Spinal cord (tissue), 10 donors: Measurements from ENCODE around the gene PRMT7. TPM values are rescaled to one million over a fixed set of nuclear protein-coding genes. Genes with fewer than 3 reads are reported as not detected.

Experiments used
- DNase-seq, 6 donors: peaks; one replicate each; pipeline versions ENCODE4 v3.0.0 to v3.0.0-alpha.2; 2013 to 2015; ENCODE audit warnings: low spot score in 6 of 6, low read depth in 4 of 6
- H3K27ac ChIP-seq: one replicate; pipeline ENCODE4 v1.5.1; 2013; ENCODE audit warnings: low read depth, low read length, control low read depth
- H3K27me3 ChIP-seq: one replicate; pipeline ENCODE4 v1.6.1; 2013; ENCODE audit warnings: low read length; ENCODE audit not compliant: control insufficient read depth, insufficient read depth
- H3K36me3 ChIP-seq: one replicate; pipeline ENCODE4 v1.6.1; 2013; ENCODE audit warnings: low read length; ENCODE audit not compliant: control insufficient read depth, insufficient read depth
- H3K4me1 ChIP-seq: one replicate; pipeline ENCODE4 v1.6.1; 2013; ENCODE audit warnings: low read length; ENCODE audit not compliant: control insufficient read depth, insufficient read depth
- H3K4me3 ChIP-seq: one replicate; pipeline ENCODE4 v1.5.1; 2013; ENCODE audit warnings: low read depth, low read length, control low read depth
- H3K9me3 ChIP-seq: one replicate; pipeline ENCODE4 v1.6.1; 2013; ENCODE audit warnings: low read length; ENCODE audit not compliant: control insufficient read depth, insufficient read depth
- WGBS: methylation state at CpG from one replicate; pipeline ENCODE4 v1.1.5; 2013; ENCODE audit warnings: missing lambda C conversion rate; ENCODE audit not compliant: insufficient coverage; 5-methylcytosine and 5-hydroxymethylcytosine counted together
- polyA plus RNA-seq, 2 donors: library from polyadenylated mRNA; unstranded; fragments of 120-200 nt; gene quantifications; one replicate each; pipeline ENCODE4 v1.2.1, GENCODE V29; 2013; ENCODE audit not compliant: insufficient read length in 2 of 2
- total RNA-seq, 2 donors: library from RNA; depleted of rRNA in 1 of 2; stranded (reverse); fragments of 120-200 nt in 1 of 2; fragments of >200 nt in 1 of 2; gene quantifications; one replicate each; pipeline versions ENCODE4 v1.2.3 to v1.2.4, GENCODE V29; 2013 to 2014
- donor health status: healthy.

Gene PRMT7
- total and polyA plus RNA-seq, 4 donors = 43.7 to 83.3 (median 66.4) TPM

- WGBS = 75% methylated on average over 1 of the region's 4 CpGs
- Histone ChIP-seq H3K9me3 (no peaks in the 10 kb centered on the region), H3K27me3 (no peaks in the 10 kb centered on the region), H3K27ac (peak overlapping the region; percentile 43), H3K36me3 (peaks cover 52% of the 10 kb centered on the region), H3K4me3 (no peak overlapping the region), H3K4me1 (no peaks in the 10 kb centered on the region)
- peak in 1 of 6 donors; percentile 7 for DNase-seq
Observed at GRCh38 chr16:68289621-68290329, 21.0 kb upstream of the PRMT7 start.

GRCh38 chr16:68290450-68290849 lies 20.4 kb upstream of the PRMT7 start:
- no peak for DNase-seq
- Histone ChIP-seq H3K4me3 (no peak overlapping the region), H3K9me3 (no peaks in the 10 kb centered on the region), H3K36me3 (peaks cover 52% of the 10 kb centered on the region), H3K4me1 (no peaks in the 10 kb centered on the region), H3K27ac (peak overlapping the region; percentile 43), H3K27me3 (no peaks in the 10 kb centered on the region)
- WGBS = 64% methylated on average over 3 of the region's 6 CpGs

- H3K9me3 ChIP-seq = no peaks in the 10 kb centered on the region
- 85% methylated on average over 4 of the region's 4 CpGs for WGBS
- no peak for DNase-seq
- no peaks in the 10 kb centered on the region for H3K4me1 ChIP-seq
- no peak overlapping the region for H3K4me3 ChIP-seq
- peaks cover 58% of the 10 kb centered on the region for H3K36me3 ChIP-seq
- no peak overlapping the region for H3K27ac ChIP-seq
- H3K27me3 ChIP-seq = no peaks in the 10 kb centered on the region
Observed at GRCh38 chr16:68291227-68291626, 19.6 kb upstream of the PRMT7 start.

- WGBS = 100% methylated on average over 2 of the region's 5 CpGs
- peaks cover 66% of the 10 kb centered on the region for H3K36me3 ChIP-seq
Observed at GRCh38 chr16:68292425-68292824, 18.4 kb upstream of the PRMT7 start.

GRCh38 chr16:68296291-68296690 lies 14.5 kb upstream of the PRMT7 start:
- Histone ChIP-seq H3K27ac (no peak overlapping the region), H3K27me3 (no peaks in the 10 kb centered on the region), H3K4me3 (no peak overlapping the region), H3K4me1 (peaks cover 4% of the 10 kb centered on the region), H3K36me3 (peaks cover 61% of the 10 kb centered on the region), H3K9me3 (no peaks in the 10 kb centered on the region)
- WGBS = 79% methylated on average over 10 of the region's 12 CpGs
- DNase-seq = no peak

More at GRCh38 chr16:68292425-68292824, 18.4 kb upstream of the PRMT7 start:
- no peak overlapping the region for H3K4me3 ChIP-seq
- H3K27ac ChIP-seq = no peak overlapping the region
- no peaks in the 10 kb centered on the region for H3K9me3 ChIP-seq
- no peak for DNase-seq
- no peaks in the 10 kb centered on the region for H3K27me3 ChIP-seq
- H3K4me1 ChIP-seq = no peaks in the 10 kb centered on the region

- H3K36me3 ChIP-seq = peaks cover 57% of the 10 kb centered on the region
- DNase-seq = no peak
- H3K27ac ChIP-seq = no peak overlapping the region
- H3K4me3 ChIP-seq = no peak overlapping the region
- H3K4me1 ChIP-seq = peaks cover 4% of the 10 kb centered on the region
- H3K27me3 ChIP-seq = no peaks in the 10 kb centered on the region
- H3K9me3 ChIP-seq = no peaks in the 10 kb centered on the region
- 88% methylated on average over 3 of the region's 6 CpGs for whole genome bisulfite sequencing
Observed at GRCh38 chr16:68296693-68297092, 14.1 kb upstream of the PRMT7 start.

- no peaks in the 10 kb centered on the region for H3K9me3 ChIP-seq
- no peak overlapping the region for H3K27ac ChIP-seq
- H3K4me3 ChIP-seq = no peak overlapping the region
- H3K27me3 ChIP-seq = no peaks in the 10 kb centered on the region
- 83% methylated on average over 1 of the region's 3 CpGs for WGBS
- DNase-seq = no peak
- H3K4me1 ChIP-seq = peaks cover 4% of the 10 kb centered on the region
- H3K36me3 ChIP-seq = peaks cover 58% of the 10 kb centered on the region
Observed at GRCh38 chr16:68297908-68298307, 12.9 kb upstream of the PRMT7 start.

- no peak for DNase-seq
- WGBS = 100% methylated on average over 1 of the region's 3 CpGs
- Histone ChIP-seq H3K4me3 (no peak overlapping the region), H3K36me3 (peaks cover 57% of the 10 kb centered on the region), H3K4me1 (peaks cover 4% of the 10 kb centered on the region), H3K27ac (no peak overlapping the region), H3K9me3 (no peaks in the 10 kb centered on the region), H3K27me3 (no peaks in the 10 kb centered on the region)
Observed at GRCh38 chr16:68298312-68298711, 12.5 kb upstream of the PRMT7 start.

GRCh38 chr16:68298907-68299561 lies 11.8 kb upstream of the PRMT7 start:
- H3K9me3 ChIP-seq = no peaks in the 10 kb centered on the region
- no peak overlapping the region for H3K4me3 ChIP-seq
- no peak overlapping the region for H3K27ac ChIP-seq
- no peaks in the 10 kb centered on the region for H3K27me3 ChIP-seq
- DNase-seq = peak in 4 of 6 donors; percentile 15 to 74 (median 38)
- H3K36me3 ChIP-seq = peaks cover 54% of the 10 kb centered on the region
- peaks cover 4% of the 10 kb centered on the region for H3K4me1 ChIP-seq
- WGBS = 71% methylated on average over 5 of the region's 5 CpGs
